Gastroesophageal sphincter (tissue), 3 donors: ENCODE measurements around the gene NARF.

Source experiments
- CTCF ChIP-seq, 4 experiments: fragments of 200-600 bp in 2 of 4; fragments of 450-650 bp in 2 of 4; sonication (generic) in 1 of 4; IDR thresholded peaks; one replicate each; pipeline ENCODE4 v1.5.1; 2017 to 2019; ENCODE audit warnings: antibody characterized with exemption in 4 of 4, mild to moderate bottlenecking in 2 of 4, moderate library complexity in 2 of 4
- EP300 ChIP-seq: sonication (generic); formaldehyde crosslinking; IDR thresholded peaks from one replicate; pipeline ENCODE4 v1.6.1; 2017; ENCODE audit warnings: antibody characterized with exemption, mild to moderate bottlenecking
- POLR2A ChIP-seq, 2 donors: fragments of 450-650 bp; IDR thresholded peaks; one replicate each; pipeline ENCODE4 v1.6.1; 2017; ENCODE audit warnings: antibody characterized with exemption in 2 of 2, mild to moderate bottlenecking in 2 of 2, moderate library complexity in 1 of 2

- TF ChIP-seq CTCF (IDR thresholded peaks at IDR 0.05) = no peak
- TF ChIP-seq EP300 = no peak
- no peak for TF ChIP-seq POLR2A (IDR thresholded peaks at IDR 0.05)
These were observed 41.8 kb upstream of the NARF start for GRCh38 chr17:82416771-82417170.
